ENCODE results near the gene KIF25. TPM values are rescaled to one million over a fixed set of nuclear protein-coding genes. Genes with fewer than 3 reads are reported as not detected.

Gene KIF25
- polyA plus RNA-seq, 1 donor from 2014 or later = not detected

GRCh38 chr6:168022488-168023321 is 25.2 kb downstream of the KIF25 start:
- H3K27ac ChIP-seq (ENCODE audit: low read length) = no peak overlapping the region
- no peaks in the 10 kb centered on the region for H3K9me2 ChIP-seq (ENCODE audit: insufficient read depth, low read length)
- no peaks in the 10 kb centered on the region for H3K27me3 ChIP-seq (ENCODE audit: insufficient read depth, low read depth, low read length)

More at GRCh38 chr6:168022488-168023321, 25.2 kb downstream of the KIF25 start:
- H2AFZ ChIP-seq (ENCODE audit: low read depth, low read length) = no peak overlapping the region
- H3K9ac ChIP-seq (ENCODE audit: low read length) = no peak overlapping the region
- no peaks in the 10 kb centered on the region for H3F3A ChIP-seq (ENCODE audit: insufficient read depth, low read length, poor library complexity, severe bottlenecking)
- H3K79me2 ChIP-seq (replicated peaks; ENCODE audit: insufficient read depth, low read length) = no peaks in the 10 kb centered on the region
- no peaks in the 10 kb centered on the region for H4K20me1 ChIP-seq (ENCODE audit: insufficient read depth)
- H3K36me3 ChIP-seq (ENCODE audit: insufficient read depth, low read length) = no peaks in the 10 kb centered on the region
- TF ChIP-seq REST (IDR thresholded peaks at IDR 0.05; ENCODE audit: borderline replicate concordance) (no peak), CTCF (IDR thresholded peaks at IDR 0.05; ENCODE audit: poor library complexity, severe bottlenecking) (no peak), TAF1 (IDR thresholded peaks at IDR 0.05; ENCODE audit: low read depth) (no peak), POLR2AphosphoS5 (IDR thresholded peaks at IDR 0.05) (no peak), SMC3 (conservative IDR thresholded peaks at IDR 0.05; ENCODE audit: poor library complexity) (no peak), MXI1 (conservative IDR thresholded peaks at IDR 0.05; ENCODE audit: poor library complexity, severe bottlenecking) (no peak), EZH2 (IDR thresholded peaks at IDR 0.05; ENCODE audit: borderline replicate concordance, insufficient read depth, low read length, poor library complexity, severe bottlenecking) (no peak), EP300 (conservative IDR thresholded peaks at IDR 0.05; ENCODE audit: poor library complexity, severe bottlenecking) (no peak), RAD21 (conservative IDR thresholded peaks at IDR 0.05) (no peak)
- H3K4me3 ChIP-seq (ENCODE audit: low read length) = no peak overlapping the region
- H3K9me3 ChIP-seq (ENCODE audit: low read length) = no peaks in the 10 kb centered on the region
- no peak overlapping the region for H3K4me2 ChIP-seq (ENCODE audit: low read length)
